GM21723 (cell line): ENCODE results near the gene MMD2.
A peak's percentile ranks its signal among the peaks of the same experiment; 100 is the strongest.
"Not testable (repeated sequence)": the region's sequence is repeated elsewhere in the genome, so short reads cannot be mapped to it uniquely, and the experiment has no call there.

Experiments
- ATAC-seq: cut with Tn5 transposase; IDR thresholded peaks from one replicate; pipeline ENCODE4 v1.9.1; 2021; ENCODE audit warnings: mild to moderate bottlenecking, moderate library complexity; ENCODE audit not compliant: unreplicated experiment

The MMD2 gene

GRCh38 chr7:4895766-4896165 lies 63.2 kb downstream of the MMD2 start:
- ATAC-seq: no peak

- ATAC-seq: no peak
These were observed 64.5 kb downstream of the MMD2 start for GRCh38 chr7:4894482-4894881.

DNA sequence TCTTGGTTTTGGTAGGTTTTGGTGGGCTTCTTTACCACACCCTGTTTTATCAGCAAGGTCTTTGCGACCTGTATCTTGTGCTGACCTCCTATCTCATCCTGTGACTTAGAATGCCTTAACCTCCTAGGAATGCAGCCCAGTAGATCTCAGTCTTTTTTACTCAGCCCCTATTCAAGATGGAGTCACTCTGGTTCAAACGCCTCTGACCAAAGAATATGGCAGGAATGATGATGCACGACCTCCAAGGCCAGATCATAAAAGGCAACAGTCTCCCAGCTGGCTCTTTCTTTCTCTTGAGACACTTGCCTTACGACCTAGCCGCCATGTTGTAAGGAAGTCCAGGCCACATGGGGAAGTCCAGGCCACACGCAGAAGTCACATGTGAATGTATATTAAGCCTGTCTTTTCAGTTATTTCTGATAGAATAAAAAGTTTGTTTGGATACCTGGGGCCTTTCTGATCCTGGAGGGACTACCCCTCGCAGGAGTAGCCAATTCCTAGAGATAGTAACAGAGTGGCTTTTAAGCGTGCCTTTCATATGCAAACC lies 65.0 kb downstream of the MMD2 start:
- no peak for ATAC-seq

GRCh38 chr7:4893188-4893587 lies 65.8 kb downstream of the MMD2 start:
- ATAC-seq: not testable (repeated sequence)

GRCh38 chr7:4891522-4891921 lies 67.5 kb downstream of the MMD2 start:
- ATAC-seq: not testable (repeated sequence)

DNA sequence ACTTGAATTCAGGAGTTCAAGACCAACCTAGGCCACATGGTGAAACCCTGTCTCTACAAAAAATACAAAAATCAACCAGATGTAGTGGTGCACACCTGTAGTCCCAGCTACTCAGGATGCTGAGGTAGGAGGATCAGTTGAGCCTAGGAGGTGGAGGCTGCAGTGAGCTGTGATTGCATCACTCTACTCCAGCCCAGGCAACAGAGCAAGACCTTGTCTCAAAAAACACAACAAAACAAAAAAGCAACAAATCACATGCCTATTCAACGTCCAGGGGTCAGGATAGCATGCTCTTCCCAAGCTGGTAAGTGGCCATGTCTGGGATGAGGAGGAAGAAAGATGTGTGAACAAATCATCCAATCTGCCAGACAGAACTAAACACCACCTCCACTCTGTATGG lies 69.3 kb downstream of the MMD2 start:
- no peak for ATAC-seq

DNA sequence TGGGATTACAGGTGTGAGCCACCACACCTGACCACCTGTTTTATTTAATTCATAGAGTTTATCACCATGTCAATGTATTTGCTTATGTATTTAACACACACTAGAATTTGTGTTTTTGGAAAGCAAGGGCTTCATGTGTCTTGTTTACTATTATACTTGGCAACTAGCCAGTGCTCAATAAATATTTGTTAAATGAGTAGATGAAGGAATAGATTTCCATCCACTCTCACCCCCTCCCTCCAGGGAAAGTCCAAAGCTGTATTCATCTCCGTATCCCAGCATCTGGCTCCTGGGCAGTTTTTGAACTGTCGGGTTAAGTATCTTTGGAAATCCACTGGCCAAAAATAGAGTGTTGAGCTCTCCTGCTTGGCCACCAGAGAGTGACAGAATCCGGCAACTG lies 70.8 kb downstream of the MMD2 start:
- no peak for ATAC-seq

DNA sequence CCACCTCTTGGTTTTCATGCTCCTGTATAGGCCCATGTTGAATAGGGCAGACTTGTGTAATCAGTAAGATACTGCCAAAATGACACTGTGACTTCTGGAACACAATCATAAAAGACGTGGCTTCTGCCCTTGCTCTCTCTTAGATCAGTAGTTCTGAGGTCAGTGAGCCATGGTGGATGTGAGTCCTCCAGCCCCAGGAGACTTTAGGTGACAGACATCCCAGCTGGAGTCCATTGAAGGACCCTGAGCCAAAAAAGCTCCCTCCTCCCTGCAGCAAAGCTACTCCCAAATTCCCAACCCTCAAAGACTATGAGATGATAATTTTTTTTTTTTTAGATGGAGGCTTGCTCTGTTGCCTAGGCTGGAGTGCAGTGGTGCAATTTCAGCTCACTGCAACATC lies 72.3 kb downstream of the MMD2 start:
- ATAC-seq: no peak

- ATAC-seq: no peak
These were observed 73.6 kb downstream of the MMD2 start for GRCh38 chr7:4885317-4885807.

DNA sequence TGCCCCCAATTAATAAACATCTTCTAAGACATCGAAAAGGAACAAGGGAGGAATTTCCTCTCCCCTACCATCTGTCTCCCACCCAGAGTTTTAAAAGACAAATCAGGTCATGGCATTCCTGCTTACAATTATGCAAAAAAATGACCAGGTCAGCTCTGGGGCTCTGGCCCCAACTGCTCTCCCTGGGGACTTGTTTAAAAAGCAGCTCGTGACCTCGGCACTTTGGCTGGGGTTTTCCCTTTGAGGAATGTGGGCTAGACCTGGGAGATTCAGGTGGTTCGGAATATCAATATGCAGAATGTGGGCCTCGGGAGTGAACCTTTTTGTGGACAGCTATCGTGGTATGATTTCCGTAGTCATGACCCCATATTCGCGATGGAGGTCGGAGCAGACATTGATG lies 74.8 kb downstream of the MMD2 start:
- ATAC-seq: no peak

DNA sequence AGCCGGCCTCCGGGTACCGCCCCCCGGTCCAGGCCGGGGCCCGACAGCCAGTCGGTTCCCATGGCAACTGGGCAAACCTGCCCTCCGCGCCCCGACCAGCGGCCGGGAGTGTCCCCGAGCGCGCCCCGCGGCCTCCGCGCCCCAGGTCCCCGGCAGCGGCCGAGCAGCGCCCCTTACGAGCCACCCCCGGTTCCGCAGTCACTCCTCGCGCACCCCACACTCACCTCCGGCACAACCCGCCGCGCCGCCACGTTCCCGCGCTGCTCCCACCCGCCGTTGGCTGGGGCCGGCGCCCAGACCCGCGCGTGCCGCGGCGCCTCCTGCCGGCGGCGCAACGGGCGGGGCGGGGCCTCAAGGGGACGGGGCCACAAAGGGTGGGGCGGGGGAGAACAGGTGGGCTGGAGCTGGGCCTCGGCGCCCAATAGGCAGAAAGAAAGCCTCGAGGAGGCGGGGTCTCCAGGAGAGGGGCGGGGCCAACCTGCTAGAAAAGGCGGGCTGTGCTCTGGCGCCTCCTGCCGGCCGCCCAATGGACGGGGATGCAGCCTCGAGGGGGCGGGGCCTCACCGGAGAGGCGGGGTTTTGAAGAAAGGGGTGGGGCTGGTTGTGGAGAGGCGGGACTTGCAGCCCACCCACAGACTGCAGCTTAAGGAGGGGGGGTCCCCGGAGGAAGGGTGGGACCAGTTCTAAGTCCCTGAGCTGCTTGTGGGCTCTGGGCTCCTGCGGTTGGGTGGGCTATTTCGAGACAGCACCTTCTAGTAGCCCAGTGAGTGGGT lies 75.4 kb downstream of the MMD2 start, which contains the start of gene RADIL:
Gene RADIL (minus strand): TSS at position 345 of the 773 bp plus-strand sequence. CDS start 5,577 bp downstream, outside the sequence.
- ATAC-seq: peak; percentile 75

DNA sequence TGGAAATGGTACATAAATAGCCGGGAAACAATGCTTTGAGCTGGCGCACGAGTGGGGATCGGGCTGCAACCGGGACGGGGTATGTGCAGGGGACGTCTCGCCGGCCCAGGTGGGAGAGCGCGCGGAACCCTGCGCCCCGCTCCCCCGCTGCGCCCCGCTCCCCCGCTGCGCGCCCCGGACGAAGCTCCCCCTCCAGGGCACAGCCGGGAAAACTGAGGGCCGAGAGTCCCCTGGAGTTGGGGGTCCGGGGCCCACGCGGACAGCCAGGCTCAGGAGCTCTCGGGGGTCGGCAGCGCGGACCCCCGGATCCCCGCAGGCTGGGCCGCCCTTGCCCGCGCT lies 76.0 kb downstream of the MMD2 start:
- no peak for ATAC-seq

DNA sequence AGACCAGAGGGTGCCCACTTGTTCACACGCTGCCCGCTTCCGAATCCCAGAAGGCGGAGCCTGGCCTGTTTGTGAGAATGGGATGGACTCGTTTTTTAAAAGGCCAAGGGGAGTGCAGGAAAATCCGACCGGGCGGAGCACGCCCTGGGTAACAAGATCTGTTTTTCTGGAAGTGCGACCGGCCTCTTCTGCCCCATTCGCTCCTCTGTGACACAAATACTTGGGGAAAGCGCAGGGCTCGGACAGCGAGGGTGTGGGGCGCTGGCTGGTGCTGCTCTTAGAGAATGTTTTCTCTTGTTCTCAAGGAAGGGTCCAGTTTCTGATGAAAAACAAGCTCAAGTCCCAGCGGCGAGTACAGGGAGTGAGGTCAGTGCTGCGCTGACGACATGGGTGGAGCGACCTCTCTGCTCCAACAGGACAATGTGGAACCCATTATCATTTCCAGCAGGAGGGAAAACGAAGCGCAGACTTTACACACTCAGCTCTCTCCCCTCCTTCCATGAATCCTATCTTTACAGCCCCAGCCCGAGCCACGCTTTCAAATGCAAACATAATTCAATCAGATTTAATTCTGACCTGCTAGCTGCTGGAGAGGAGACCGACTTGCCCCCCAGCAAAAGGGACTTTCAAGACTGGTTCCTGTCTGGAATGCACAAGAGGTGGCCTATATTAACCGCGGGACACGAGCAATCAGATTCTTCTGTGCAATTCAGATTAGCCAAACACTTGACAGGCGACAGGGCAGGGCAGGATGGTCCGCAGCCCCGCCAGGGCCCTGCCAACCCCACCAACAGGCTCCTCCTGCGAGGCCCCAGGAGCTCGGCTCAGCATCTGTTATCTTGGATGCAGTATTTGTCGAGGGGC lies 76.6 kb downstream of the MMD2 start:
- no peak for ATAC-seq

- ATAC-seq: no peak
These were observed 78.8 kb downstream of the MMD2 start for GRCh38 chr7:4880218-4880617.

GRCh38 chr7:4879396-4880081 lies 79.4 kb downstream of the MMD2 start:
- ATAC-seq: no peak

GRCh38 chr7:4878336-4879335 lies 80.4 kb downstream of the MMD2 start:
- ATAC-seq: no peak

- ATAC-seq: no peak
These were observed 82.4 kb downstream of the MMD2 start for GRCh38 chr7:4876586-4876985.

- ATAC-seq: no peak
These were observed 83.6 kb downstream of the MMD2 start for GRCh38 chr7:4875391-4875790.

- ATAC-seq: no peak
These were observed 85.7 kb downstream of the MMD2 start for GRCh38 chr7:4873071-4873944.
